HG03571 (cell line): ENCODE results near the gene CPXM2.

Experiments
- ATAC-seq: cut with Tn5 transposase; IDR thresholded peaks from one replicate; pipeline ENCODE4 v1.9.1; 2021; ENCODE audit not compliant: unreplicated experiment

CPXM2 gene

GRCh38 chr10:123891144-123892071, at the start of gene CPXM2:
TSS of gene CPXM2 (minus strand) at chr10:123891807. CDS start at chr10:123891659, 148 bp downstream.
- no peak for ATAC-seq

DNA sequence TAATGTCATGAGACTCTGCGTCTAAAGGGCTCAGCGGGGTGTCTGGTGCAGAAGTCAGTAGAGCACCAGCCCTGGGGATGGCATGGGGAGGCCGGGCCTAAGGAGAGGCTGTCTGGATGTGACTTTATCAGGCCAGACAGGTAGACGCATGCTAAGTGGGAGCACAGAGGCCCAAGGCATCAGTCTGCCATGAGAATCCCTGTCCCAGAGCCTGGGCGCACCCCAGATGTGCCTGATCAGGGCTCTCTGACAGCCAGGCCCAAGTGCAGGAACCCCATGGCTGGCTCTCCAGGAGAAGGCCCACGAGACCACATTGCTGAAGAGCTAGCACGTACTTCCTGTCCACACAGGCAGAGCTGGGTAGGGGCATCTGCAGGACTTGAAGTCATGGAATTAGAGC, 48.0 kb upstream of the CPXM2 start:
- ATAC-seq: no peak

- no peak for ATAC-seq
These were observed 47.3 kb upstream of the CPXM2 start for GRCh38 chr10:123938890-123939289.

DNA sequence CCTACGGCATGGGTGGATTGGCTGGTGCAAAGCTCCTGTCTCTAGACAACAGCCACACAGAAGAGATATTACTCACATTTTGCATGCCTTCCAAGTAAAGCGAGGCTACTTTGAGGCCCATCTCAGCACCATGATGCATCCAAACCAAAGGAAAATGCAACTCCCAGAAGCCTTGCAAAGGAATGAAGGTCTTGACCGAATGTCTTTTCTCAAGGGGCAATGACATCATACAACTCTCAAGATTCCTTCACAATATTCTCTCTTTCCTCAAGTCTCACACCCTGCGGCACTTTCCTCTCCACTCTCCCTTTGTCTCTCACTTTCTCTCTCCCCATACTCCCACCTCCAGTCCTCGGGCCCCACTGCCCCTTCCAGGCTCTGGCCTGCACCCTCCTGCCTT, 44.8 kb upstream of the CPXM2 start:
- no peak for ATAC-seq

DNA sequence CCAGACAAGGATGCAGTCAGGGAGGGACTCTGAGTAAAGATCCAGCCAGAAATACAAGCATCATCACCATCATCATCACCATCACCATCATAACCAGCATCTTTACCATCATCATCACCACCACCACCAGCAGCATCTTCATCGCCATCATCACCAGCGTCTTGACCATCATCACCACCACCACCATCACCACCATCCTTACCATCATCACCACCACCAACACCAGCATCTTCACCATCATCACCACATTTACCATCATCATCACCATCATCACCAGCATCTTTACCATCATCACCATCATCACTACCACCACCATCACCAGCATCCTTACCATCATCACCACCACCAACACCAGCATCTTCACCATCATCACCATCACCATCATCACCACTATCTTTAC, 44.1 kb upstream of the CPXM2 start:
- no peak for ATAC-seq

DNA sequence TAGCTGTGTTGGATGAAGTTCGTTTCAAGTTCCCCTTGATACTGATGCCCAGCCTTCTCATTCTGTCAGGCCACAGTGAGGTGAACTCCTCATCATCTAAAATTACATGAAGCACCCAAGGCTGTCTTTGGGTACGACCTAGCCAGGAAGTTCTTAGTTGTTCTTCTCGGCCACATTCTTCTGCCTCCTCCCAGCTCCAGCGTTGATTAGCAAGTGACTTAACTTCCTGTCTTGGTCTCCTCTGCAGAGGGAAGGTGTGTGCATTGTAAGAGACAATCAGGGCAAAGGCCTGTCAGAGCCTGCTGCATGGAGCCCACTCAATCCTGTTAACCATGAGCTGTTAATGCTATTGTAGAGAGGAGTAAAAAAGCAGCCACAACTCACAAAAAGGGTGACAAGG, 43.2 kb upstream of the CPXM2 start:
- no peak for ATAC-seq

DNA sequence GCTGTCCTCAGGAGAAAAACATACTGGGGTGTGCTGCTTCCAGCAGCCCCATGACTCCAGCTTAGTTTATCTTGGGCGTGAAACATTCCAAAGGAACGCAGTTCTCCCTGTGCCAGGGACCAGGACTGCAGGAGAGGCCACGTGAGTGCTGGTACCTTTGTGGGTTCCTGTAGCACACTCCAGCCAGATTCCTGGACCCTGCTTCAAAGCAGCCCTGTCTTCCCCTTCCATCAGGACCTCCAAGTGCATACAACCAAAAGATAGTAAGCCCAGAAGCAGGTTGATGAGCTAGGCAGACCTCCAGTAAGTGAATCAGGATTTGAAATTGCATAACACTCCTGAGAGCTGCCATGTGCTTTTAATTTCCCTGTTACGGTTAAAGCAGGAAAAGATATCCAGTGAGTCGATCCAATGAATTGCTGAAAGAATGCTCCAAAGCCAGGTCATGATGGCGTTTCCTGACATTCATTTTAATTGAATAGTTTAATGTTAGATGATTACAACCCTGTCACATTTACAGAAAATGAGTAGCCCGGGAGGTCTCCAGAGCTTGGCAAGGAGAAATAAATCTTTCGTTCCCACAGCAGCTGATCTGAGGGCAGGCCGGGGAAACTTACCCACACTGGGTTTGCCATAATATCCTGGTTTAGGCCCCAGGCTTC, 38.9 kb upstream of the CPXM2 start:
- no peak for ATAC-seq

DNA sequence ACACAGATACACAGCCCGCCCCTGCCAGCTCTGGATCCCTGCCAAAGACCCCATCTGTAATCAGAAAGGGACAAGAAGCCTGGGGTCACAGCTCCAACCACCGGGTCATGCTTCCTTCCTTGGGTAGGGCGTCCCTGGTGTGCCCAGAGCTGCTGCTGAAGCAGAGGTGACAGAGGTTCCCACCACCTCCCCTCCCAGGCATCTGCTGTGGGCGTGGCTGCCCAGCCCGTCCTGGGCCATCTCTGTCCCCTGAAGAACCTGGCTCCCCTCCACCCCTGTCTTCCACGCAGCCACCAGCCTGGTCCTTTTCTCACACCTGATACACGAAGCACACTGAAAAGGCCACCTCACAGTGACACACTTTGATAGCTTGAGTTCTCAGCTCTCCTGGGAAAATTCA, 38.2 kb upstream of the CPXM2 start:
- ATAC-seq: no peak

- no peak for ATAC-seq
These were observed 36.8 kb upstream of the CPXM2 start for GRCh38 chr10:123928427-123928826.

GRCh38 chr10:123926401-123927264, 35.0 kb upstream of the CPXM2 start:
- ATAC-seq: no peak

DNA sequence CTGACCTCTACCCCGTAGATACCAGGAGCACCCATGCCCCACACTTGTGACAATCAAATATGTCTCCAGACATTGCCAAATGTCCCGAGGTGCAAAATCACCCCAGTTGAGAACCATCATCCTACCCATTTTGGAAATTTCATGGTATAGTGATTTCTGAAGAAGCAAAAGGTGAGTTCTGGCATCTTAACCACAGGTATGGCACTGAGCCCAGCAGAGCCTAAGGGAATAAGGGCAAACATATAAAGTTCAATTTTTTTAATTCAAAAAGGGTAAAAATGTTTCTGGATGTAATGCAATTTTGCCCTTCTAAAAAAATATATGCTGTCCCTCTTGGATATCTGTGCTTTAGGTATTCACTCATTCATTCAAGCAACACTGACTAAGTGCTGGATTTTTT, 30.5 kb upstream of the CPXM2 start:
- ATAC-seq: no peak

GRCh38 chr10:123916775-123917174, 25.2 kb upstream of the CPXM2 start:
- ATAC-seq: no peak

- no peak for ATAC-seq
These were observed 22.2 kb upstream of the CPXM2 start for GRCh38 chr10:123913688-123914268.

DNA sequence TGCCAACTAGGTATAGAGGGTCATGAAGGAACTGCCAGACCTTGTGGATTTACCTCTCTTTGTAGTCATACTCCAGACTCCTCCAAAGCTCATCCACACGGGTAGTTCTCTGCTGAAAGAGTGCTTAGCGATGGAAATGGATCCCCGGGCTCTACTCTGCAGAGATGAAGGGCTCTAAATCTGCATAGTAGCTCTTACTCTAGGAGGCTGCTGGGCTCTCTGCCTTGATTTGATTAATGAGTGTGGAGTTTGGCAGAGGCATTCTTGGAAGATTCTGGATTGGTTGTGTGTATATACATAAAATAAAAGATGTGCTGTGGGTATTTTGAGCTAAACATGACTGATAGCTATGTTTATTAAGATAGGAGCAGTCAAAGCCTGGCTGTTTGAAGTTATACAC, 21.3 kb upstream of the CPXM2 start:
- no peak for ATAC-seq

DNA sequence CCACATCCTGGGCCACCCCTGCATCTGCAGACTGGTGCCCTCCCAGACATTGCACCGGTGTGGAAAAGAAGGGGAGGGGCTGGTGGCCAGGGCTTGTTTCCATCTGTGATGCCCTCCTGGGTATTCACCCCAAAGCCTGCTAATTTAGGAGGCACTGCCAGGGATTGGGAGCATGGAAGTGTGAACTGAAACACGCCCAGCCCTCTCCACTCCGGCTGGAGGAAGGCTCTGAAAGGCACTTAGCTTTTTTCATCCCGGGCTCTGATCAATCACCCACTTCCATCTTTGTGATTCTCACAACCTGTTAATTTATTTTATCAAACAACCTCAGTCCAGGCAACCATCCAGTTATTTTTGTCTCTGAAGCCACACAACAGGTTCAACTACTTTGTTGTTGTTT, 20.9 kb upstream of the CPXM2 start:
- ATAC-seq: no peak

- ATAC-seq: no peak
These were observed 20.3 kb upstream of the CPXM2 start for GRCh38 chr10:123911866-123912265.

DNA sequence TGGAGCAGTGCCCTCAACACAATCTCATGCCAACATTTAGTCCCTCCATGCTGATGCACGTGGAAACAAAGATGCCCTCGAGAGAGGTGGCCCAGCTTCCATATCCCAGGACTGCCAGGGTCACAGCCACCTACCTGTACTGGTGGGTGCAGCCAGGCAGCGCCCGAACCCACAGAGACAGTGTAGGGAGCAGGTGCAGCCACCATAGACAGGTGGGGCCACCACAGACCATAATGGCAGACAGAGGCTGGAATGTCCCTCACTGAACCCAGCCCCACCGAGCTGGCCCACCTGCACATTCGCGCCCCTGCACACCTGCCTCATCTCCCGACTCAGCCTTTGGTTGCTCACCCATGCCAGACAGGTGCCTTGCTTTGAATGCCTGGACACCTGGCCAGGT, 18.3 kb upstream of the CPXM2 start:
- no peak for ATAC-seq

GRCh38 chr10:123909426-123909825, 17.8 kb upstream of the CPXM2 start:
- no peak for ATAC-seq

DNA sequence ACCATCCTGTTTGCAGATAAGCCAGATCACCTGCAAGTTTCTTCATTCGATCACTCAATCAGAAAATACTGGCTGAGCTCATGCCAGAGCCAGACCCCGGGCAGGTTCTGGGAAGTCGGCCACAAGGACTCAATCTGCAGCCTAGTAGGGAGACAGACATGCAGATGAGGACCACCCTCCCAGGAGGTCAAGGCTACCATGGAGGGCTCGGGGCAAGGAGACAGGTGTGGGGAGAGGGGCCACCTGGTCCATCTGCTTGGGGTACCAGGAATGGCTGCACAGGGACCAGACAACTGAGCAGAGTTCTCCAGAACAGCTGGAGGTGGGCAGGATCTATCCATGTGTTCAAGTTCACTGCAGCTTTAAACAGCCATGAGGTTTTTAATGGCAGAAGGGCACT, 16.8 kb upstream of the CPXM2 start:
- no peak for ATAC-seq

GRCh38 chr10:123906884-123907652, 15.5 kb upstream of the CPXM2 start:
- no peak for ATAC-seq
